GM23338 (cell line): ENCODE measurements around the gene VWA2. TPM values are rescaled to one million over a fixed set of nuclear protein-coding genes. Genes with fewer than 3 reads are reported as not detected.

Source experiments
- ATAC-seq: fragments of 200-7000 bp; cut with Tn5 transposase; 3 replicates; pipeline ENCODE4 v1.9.1; 2020
- DNase-seq: peaks from one replicate; pipeline ENCODE4 v3.0.0-alpha.2; 2015; ENCODE audit warnings: low spot score
- H2AFZ ChIP-seq: fragments of 200-600 bp; sonication (generic); 2 replicates; pipeline ENCODE4 v1.8.0; 2016; ENCODE audit warnings: antibody characterized with exemption, mild to moderate bottlenecking, moderate library complexity
- H3F3A ChIP-seq: fragments of 200-600 bp; sonication (generic); replicated peaks from 2 replicates; pipeline ENCODE4 v1.8.0; 2017; ENCODE audit warnings: antibody characterized with exemption, mixed run types, low read depth
- H3K27ac ChIP-seq: fragments of 200-600 bp; sonication (generic); 2 replicates; pipeline ENCODE4 v1.6.1; 2016; ENCODE audit warnings: low read depth
- H3K27me3 ChIP-seq: fragments of 200-600 bp; sonication (generic); 2 replicates; pipeline ENCODE4 v1.8.0; 2016; ENCODE audit warnings: mild to moderate bottlenecking, mixed run types, moderate library complexity; ENCODE audit not compliant: insufficient read depth
- H3K36me3 ChIP-seq: fragments of 200-600 bp; sonication (generic); 2 replicates; pipeline ENCODE4 v1.8.0; 2016; ENCODE audit warnings: mild to moderate bottlenecking; ENCODE audit not compliant: insufficient read depth
- H3K4me1 ChIP-seq: fragments of 200-600 bp; sonication (generic); 2 replicates; pipeline ENCODE4 v1.8.0; 2016; ENCODE audit warnings: mild to moderate bottlenecking, moderate library complexity; ENCODE audit not compliant: insufficient read depth
- H3K4me2 ChIP-seq: fragments of 200-600 bp; sonication (generic); 2 replicates; pipeline ENCODE4 v1.7.1; 2017; ENCODE audit warnings: mixed run types
- H3K4me3 ChIP-seq: fragments of 200-600 bp; sonication (generic); 2 replicates; pipeline ENCODE4 v1.6.1; 2016; ENCODE audit warnings: mixed run types
- H3K79me2 ChIP-seq: fragments of 200-600 bp; sonication (generic); replicated peaks from 2 replicates; pipeline ENCODE4 v1.8.0; 2017; ENCODE audit warnings: mild to moderate bottlenecking; ENCODE audit not compliant: insufficient read depth
- H3K9me2 ChIP-seq: fragments of 200-600 bp; sonication (generic); 2 replicates; pipeline ENCODE4 v1.8.0; 2017; ENCODE audit not compliant: insufficient read depth
- H4K20me1 ChIP-seq: fragments of 200-600 bp; sonication (generic); replicated peaks from 2 replicates; pipeline ENCODE4 v1.8.0; 2017; ENCODE audit warnings: mild to moderate bottlenecking; ENCODE audit not compliant: insufficient read depth
- H3K27ac Mint-ChIP-seq: 2 replicates; pipeline ENCODE4 v1.8.0; 2020; ENCODE audit warnings: inconsistent platforms, mild to moderate bottlenecking, moderate library complexity, mixed read lengths
- H3K27me3 Mint-ChIP-seq: 3 replicates; pipeline ENCODE4 v1.8.0; 2022; ENCODE audit warnings: low read depth, mild to moderate bottlenecking, moderate library complexity, mixed read lengths, inconsistent platforms; ENCODE audit not compliant: insufficient read depth, poor library complexity
- H3K36me3 Mint-ChIP-seq: 3 replicates; pipeline ENCODE4 v1.8.0; 2021; ENCODE audit warnings: low read depth, mild to moderate bottlenecking, inconsistent platforms, moderate library complexity, mixed read lengths
- H3K4me1 Mint-ChIP-seq: 3 replicates; pipeline ENCODE4 v1.8.0; 2020; ENCODE audit warnings: mild to moderate bottlenecking, inconsistent platforms, mixed read lengths
- H3K4me3 Mint-ChIP-seq: 3 replicates; pipeline ENCODE4 v1.8.0; 2021; ENCODE audit warnings: moderate library complexity, mild to moderate bottlenecking, inconsistent platforms, mixed read lengths
- H3K9me3 Mint-ChIP-seq: 3 replicates; pipeline ENCODE4 v1.8.0; 2020; ENCODE audit warnings: moderate library complexity, mild to moderate bottlenecking, inconsistent platforms, mixed read lengths
- CREB1 ChIP-seq: fragments of 250-450 bp; sonication (Bioruptor Pico); IDR thresholded peaks from 2 replicates; pipeline ENCODE4 v1.5.0; 2020; ENCODE audit warnings: low read depth, mild to moderate bottlenecking, moderate library complexity
- CTCF ChIP-seq, 2 experiments: fragments of 200-600 bp in 1 of 2; sonication (generic) in 1 of 2; conservative IDR thresholded peaks; 2 replicates each; pipeline versions ENCODE4 v1.5.1 to v1.6.1; 2016 to 2017; ENCODE audit warnings: antibody characterized with exemption in 2 of 2, low read depth in 2 of 2, mild to moderate bottlenecking in 2 of 2, moderate library complexity in 1 of 2
- EZH2 ChIP-seq: fragments of 200-600 bp; sonication (generic); IDR thresholded peaks from one replicate; pipeline ENCODE4 v1.8.0; 2017; ENCODE audit warnings: antibody characterized with exemption, mild to moderate bottlenecking, low read depth; ENCODE audit not compliant: unreplicated experiment
- EZH2phosphoT487 ChIP-seq: fragments of 200-600 bp; sonication (generic); IDR thresholded peaks from one replicate; pipeline ENCODE4 v1.8.1; 2018; ENCODE audit warnings: antibody characterized with exemption; ENCODE audit not compliant: unreplicated experiment
- JUNB ChIP-seq: IDR thresholded peaks from one replicate; pipeline ENCODE4 v1.6.1; 2016; ENCODE audit warnings: antibody characterized with exemption; ENCODE audit not compliant: unreplicated experiment
- NANOG ChIP-seq: IDR thresholded peaks from 2 replicates; pipeline ENCODE4 v1.6.1; 2016; ENCODE audit warnings: antibody characterized with exemption, borderline replicate concordance
- POLR2AphosphoS5 ChIP-seq: IDR thresholded peaks from 2 replicates; pipeline ENCODE4 v1.6.1; 2016; ENCODE audit warnings: antibody characterized with exemption, low read depth
- REST ChIP-seq: IDR thresholded peaks from one replicate; pipeline ENCODE4 v1.6.1; 2018; ENCODE audit warnings: antibody characterized with exemption; ENCODE audit not compliant: unreplicated experiment
- STAT1 ChIP-seq: IDR thresholded peaks from one replicate; pipeline ENCODE4 v1.6.1; 2016; ENCODE audit warnings: antibody characterized with exemption; ENCODE audit not compliant: unreplicated experiment
- ZNF114 ChIP-seq: fragments of 250-450 bp; sonication (Bioruptor Pico); IDR thresholded peaks from 2 replicates; pipeline ENCODE4 v1.5.0; 2020; ENCODE audit warnings: mild to moderate bottlenecking, moderate library complexity
- ZNF331 ChIP-seq: fragments of 250-450 bp; sonication (Bioruptor Pico); IDR thresholded peaks from 2 replicates; pipeline ENCODE4 v1.5.0; 2020; ENCODE audit warnings: low read depth, mild to moderate bottlenecking, moderate library complexity
- ZNF462 ChIP-seq: fragments of 250-450 bp; sonication (Bioruptor Pico); IDR thresholded peaks from 2 replicates; pipeline ENCODE4 v1.5.0; 2020; ENCODE audit warnings: mild to moderate bottlenecking, moderate library complexity
- polyA plus RNA-seq: library from polyadenylated mRNA; unstranded; fragments of >200 nt; fragmentation: Nextera tagmentation; extraction: Ambion mirVana; gene quantifications from 2 replicates; pipeline ENCODE4 v1.2.1, GENCODE V29; 2016
- total RNA-seq: library from RNA; depleted of rRNA; stranded (reverse); fragments of >200 nt; shearing (Covaris generic); gene quantifications from 2 replicates; pipeline ENCODE4 v1.2.3, GENCODE V29; 2014
- TF ChIP-seq, protein P1 (sequence below): IDR thresholded peaks from 2 replicates; pipeline ENCODE4 v1.6.1; 2016; ENCODE audit warnings: antibody characterized with exemption

Gene VWA2
- total and polyA plus RNA-seq, 2 experiments from 2014 or later = 0.48 to 3.7 TPM

GRCh38 chr10:114221235-114221634 is 17.8 kb upstream of the VWA2 start:
- no peaks in the 10 kb centered on the region for H3K4me1 Mint-ChIP-seq
- no peaks in the 10 kb centered on the region for H3K27me3 ChIP-seq
- no peak for DNase-seq
- peaks cover 5% of the 10 kb centered on the region; the same call in 1 of the 2 replicates for H3K9me2 ChIP-seq
- no peaks in the 10 kb centered on the region for H3K79me2 ChIP-seq
- no peak overlapping the region for H3K4me3 Mint-ChIP-seq
- TF ChIP-seq JUNB (no peak), ZNF462 (CRISPR knock-in tag) (no peak), STAT1 (no peak), REST (no peak), POLR2AphosphoS5 (no peak), ZNF114 (CRISPR knock-in tag) (no peak), EZH2phosphoT487 (no peak), CREB1 (CRISPR knock-in tag) (no peak), ZNF331 (CRISPR knock-in tag) (no peak), NANOG (no peak), EZH2 (no peak), CTCF (conservative IDR thresholded peaks at IDR 0.05; ENCODE audit: low read depth in 2 of 2) (no peak)
- TF ChIP-seq, protein P1, sequence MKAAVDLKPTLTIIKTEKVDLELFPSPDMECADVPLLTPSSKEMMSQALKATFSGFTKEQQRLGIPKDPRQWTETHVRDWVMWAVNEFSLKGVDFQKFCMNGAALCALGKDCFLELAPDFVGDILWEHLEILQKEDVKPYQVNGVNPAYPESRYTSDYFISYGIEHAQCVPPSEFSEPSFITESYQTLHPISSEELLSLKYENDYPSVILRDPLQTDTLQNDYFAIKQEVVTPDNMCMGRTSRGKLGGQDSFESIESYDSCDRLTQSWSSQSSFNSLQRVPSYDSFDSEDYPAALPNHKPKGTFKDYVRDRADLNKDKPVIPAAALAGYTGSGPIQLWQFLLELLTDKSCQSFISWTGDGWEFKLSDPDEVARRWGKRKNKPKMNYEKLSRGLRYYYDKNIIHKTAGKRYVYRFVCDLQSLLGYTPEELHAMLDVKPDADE = no peak
- H3K27ac ChIP-seq = no peak overlapping the region
- H3K4me2 ChIP-seq = no peak overlapping the region
- H3K27me3 Mint-ChIP-seq = no peaks in the 10 kb centered on the region
- no peak overlapping the region for H3K4me3 ChIP-seq
- no peaks in the 10 kb centered on the region; the same call in 2 of the 3 replicates for H3K9me3 Mint-ChIP-seq
- no peaks in the 10 kb centered on the region for H3K4me1 ChIP-seq
- no peaks in the 10 kb centered on the region for H3K36me3 ChIP-seq
- no peaks in the 10 kb centered on the region for H3K36me3 Mint-ChIP-seq
- H4K20me1 ChIP-seq = no peaks in the 10 kb centered on the region
- ATAC-seq = no peak
- no peaks in the 10 kb centered on the region for H3F3A ChIP-seq
- no peak overlapping the region for H2AFZ ChIP-seq
- no peak overlapping the region for H3K27ac Mint-ChIP-seq
